HepG2 (cell line): ENCODE data around the gene NEURL3. TPM values are rescaled to one million over a fixed set of nuclear protein-coding genes. Genes with fewer than 3 reads are reported as not detected.

Source experiments
- CSRNP1 ChIP-seq: sonication (generic); formaldehyde crosslinking; IDR thresholded peaks from 2 replicates; pipeline ENCODE4 v1.8.1; 2023; ENCODE audit warnings: mild to moderate bottlenecking, missing genetic modification reagents
- DMAP1 ChIP-seq: IDR thresholded peaks from 2 replicates; pipeline ENCODE4 v1.6.1; 2016
- GTF3A ChIP-seq: sonication (generic); formaldehyde crosslinking; conservative IDR thresholded peaks from 2 replicates; pipeline ENCODE4 v1.4.0; 2020; ENCODE audit warnings: mild to moderate bottlenecking, missing genetic modification reagents
- HCFC1 ChIP-seq: fragments of 150-350 bp; IDR thresholded peaks from 2 replicates; pipeline ENCODE4 v1.6.1; 2014; ENCODE audit warnings: low read depth, low read length
- HNRNPL ChIP-seq: fragments of 200-400 bp; formaldehyde crosslinking; IDR thresholded peaks from 2 replicates; pipeline ENCODE4 v1.6.1; 2017; ENCODE audit warnings: mild to moderate bottlenecking, low read depth, low read length
- KAT8 ChIP-seq: IDR thresholded peaks from 2 replicates; pipeline ENCODE4 v1.6.1; 2016; ENCODE audit warnings: missing genetic modification reagents, missing compliant biosample characterization
- PATZ1 ChIP-seq: sonication (generic); formaldehyde crosslinking; IDR thresholded peaks from 2 replicates; pipeline ENCODE4 v1.4.0; 2020; ENCODE audit warnings: missing genetic modification reagents
- SNRNP70 ChIP-seq: fragments of 200-400 bp; formaldehyde crosslinking; IDR thresholded peaks from 2 replicates; pipeline ENCODE4 v1.6.1; 2017; ENCODE audit warnings: mild to moderate bottlenecking, low read depth, low read length, moderate library complexity
- SP2 ChIP-seq: sonication (generic); formaldehyde crosslinking; IDR thresholded peaks from 2 replicates; pipeline ENCODE4 v1.5.1; 2020; ENCODE audit warnings: mild to moderate bottlenecking, missing genetic modification reagents
- SP4 ChIP-seq: sonication (generic); formaldehyde crosslinking; IDR thresholded peaks from 2 replicates; pipeline ENCODE4 v1.8.1; 2023; ENCODE audit warnings: mild to moderate bottlenecking, missing genetic modification reagents
- ZNF138 ChIP-seq: sonication (generic); formaldehyde crosslinking; IDR thresholded peaks from 2 replicates; pipeline ENCODE4 v1.5.0; 2020; ENCODE audit warnings: mild to moderate bottlenecking, low read depth, missing genetic modification reagents
- ZNF333 ChIP-seq: sonication (generic); formaldehyde crosslinking; IDR thresholded peaks from 2 replicates; pipeline ENCODE4 v1.4.0; 2020; ENCODE audit warnings: mild to moderate bottlenecking, missing genetic modification reagents, borderline replicate concordance
- ZNF362 ChIP-seq: sonication (generic); formaldehyde crosslinking; IDR thresholded peaks from 2 replicates; pipeline ENCODE4 v1.4.0; 2020; ENCODE audit warnings: missing genetic modification reagents, mild to moderate bottlenecking, borderline replicate concordance
- ZNF44 ChIP-seq: sonication (generic); formaldehyde crosslinking; IDR thresholded peaks from 2 replicates; pipeline ENCODE4 v1.5.1; 2020; ENCODE audit warnings: mild to moderate bottlenecking, missing genetic modification reagents
- ZNF678 ChIP-seq: sonication (generic); formaldehyde crosslinking; IDR thresholded peaks from 2 replicates; pipeline ENCODE4 v1.4.0; 2020; ENCODE audit warnings: mild to moderate bottlenecking, missing genetic modification reagents
- ZNF800 ChIP-seq: sonication (generic); formaldehyde crosslinking; IDR thresholded peaks from 2 replicates; pipeline ENCODE4 v1.4.0; 2020; ENCODE audit warnings: missing genetic modification reagents
- polyA plus RNA-seq, 8 experiments: library from polyadenylated mRNA; depleted of rRNA in 3 of 8; stranded (reverse) in 7 of 8; unstranded in 1 of 8; fragments of >200 nt; fragmentation: Illumina TruSeq in 4 of 8; extraction: Trizol in 4 of 8; gene quantifications; 2 replicates each; pipeline versions ENCODE4 v1.2.1 to v1.2.3, GENCODE V29; 2011 to 2016; ENCODE audit warnings: low read depth in 4 of 8, missing spikeins in 1 of 8, mixed read lengths in 1 of 8; ENCODE audit not compliant: insufficient read depth in 1 of 8
- total RNA-seq, 5 experiments: library from RNA; depleted of rRNA; stranded (reverse); fragments of >200 nt; fragmentation: Illumina TruSeq; extraction: Trizol; gene quantifications; 2 replicates each; pipeline ENCODE4 v1.2.3, GENCODE V29; 2016; ENCODE audit warnings: low read depth in 1 of 5

NEURL3 gene
- total and polyA plus RNA-seq, 2 of the 13 experiments (the other 11 are each of a cell fraction or from before 2014, with no cell fraction given): 0.16 to 1.2 TPM

- TF ChIP-seq PATZ1: peak; percentile 35; the same call in 1 of the 2 replicates
- TF ChIP-seq ZNF678 (CRISPR knock-in tag): 0 out of 2 replicates have a peak, but pooled peaks have one; percentile 57
- TF ChIP-seq ZNF362: peak; percentile 46; the same call in 1 of the 2 replicates
- no peak for TF ChIP-seq ZNF333 (CRISPR knock-in tag)
- TF ChIP-seq DMAP1: no peak
- TF ChIP-seq SP4 (CRISPR knock-in tag): peak; percentile 73; the same call in 1 of the 2 replicates
- TF ChIP-seq HCFC1: peak; percentile 68
- TF ChIP-seq GTF3A (CRISPR knock-in tag): 0 out of 2 replicates have a peak, but pooled peaks have one; percentile 35
- TF ChIP-seq ZNF44: no peak
- no peak for TF ChIP-seq SNRNP70
- TF ChIP-seq HNRNPL: 0 out of 2 replicates have a peak, but pooled peaks have one; percentile 58
- 0 out of 2 replicates have a peak, but pooled peaks have one; percentile 38 for TF ChIP-seq SP2
- no peak for TF ChIP-seq KAT8 (CRISPR knock-in tag)
- 0 out of 2 replicates have a peak, but pooled peaks have one; percentile 22 for TF ChIP-seq ZNF800 (CRISPR knock-in tag)
- no peak for TF ChIP-seq CSRNP1 (CRISPR knock-in tag)
- TF ChIP-seq ZNF138 (CRISPR knock-in tag): no peak
These were observed 26.8 kb upstream of the NEURL3 start (continued) for GRCh38 chr2:96531872-96532505.
